IMR-90 (cell line): ENCODE measurements around the gene ARMC9. TPM values are rescaled to one million over a fixed set of nuclear protein-coding genes. Genes with fewer than 3 reads are reported as not detected.

Source experiments
- ATAC-seq: fragments of 200-7000 bp; cut with Tn5 transposase; 2 replicates; pipeline ENCODE4 v1.9.1; 2020; ENCODE audit warnings: low read depth, mild to moderate bottlenecking, moderate library complexity
- BruUV-seq: library from RNA; stranded (reverse); fragments of 400-500 nt; replicated peaks from 2 replicates; lab custom pipeline; 2021; lab: Mats Ljungman, UMichigan
- CTCF ChIA-PET: fragments of 300-600 bp; formaldehyde crosslinking; extraction: SDS; loops from one replicate; lab custom pipeline; 2021; ENCODE audit warnings: antibody characterized with exemption; lab: Yijun Ruan, JAX
- POLR2A ChIA-PET: fragments of 300-600 bp; sonication (Branson Sonifier 250); formaldehyde crosslinking; loops from one replicate; lab custom pipeline; 2022; ENCODE audit warnings: antibody characterized with exemption; ENCODE audit not compliant: unreplicated experiment; lab: Charles Lee
- DNase-seq: peaks from one replicate; pipeline ENCODE4 v3.0.0; 2013
- H2AFZ ChIP-seq: replicated peaks from 2 replicates; pipeline ENCODE3; 2013; ENCODE audit warnings: low read length, mild to moderate bottlenecking; ENCODE audit not compliant: poor library complexity
- H2AK5ac ChIP-seq: 2 replicates; pipeline ENCODE4 v1.6.1; 2013; ENCODE audit warnings: low read depth, low read length, inconsistent platforms
- H2AK9ac ChIP-seq: replicated peaks from 2 replicates; pipeline ENCODE3; 2013; ENCODE audit warnings: mild to moderate bottlenecking, low read depth, low read length, moderate library complexity; ENCODE audit not compliant: poor library complexity
- H2BK120ac ChIP-seq: 2 replicates; pipeline ENCODE4 v1.6.1; 2013; ENCODE audit warnings: low read depth, low read length, inconsistent platforms
- H2BK15ac ChIP-seq: 3 replicates; pipeline ENCODE4 v1.6.1; 2013; ENCODE audit warnings: low read depth, low read length, inconsistent platforms
- H2BK20ac ChIP-seq: 2 replicates; pipeline ENCODE4 v1.6.1; 2013; ENCODE audit warnings: low read depth, mild to moderate bottlenecking, inconsistent platforms, low read length, moderate library complexity
- H2BK5ac ChIP-seq: 2 replicates; pipeline ENCODE4 v1.6.1; 2013; ENCODE audit warnings: mild to moderate bottlenecking, low read depth, low read length, inconsistent platforms; ENCODE audit not compliant: poor library complexity, severe bottlenecking
- H3K14ac ChIP-seq: replicated peaks from 2 replicates; pipeline ENCODE4 v1.6.1; 2013; ENCODE audit warnings: low read depth, low read length, inconsistent platforms
- H3K18ac ChIP-seq: 2 replicates; pipeline ENCODE4 v1.6.1; 2013; ENCODE audit warnings: low read depth, low read length, control low read depth
- H3K23ac ChIP-seq: 2 replicates; pipeline ENCODE4 v1.6.1; 2013; ENCODE audit warnings: low read depth, low read length, inconsistent platforms
- H3K27ac ChIP-seq: 2 replicates; pipeline ENCODE4 v1.5.1; 2013; ENCODE audit warnings: mild to moderate bottlenecking, control low read depth, low read length; ENCODE audit not compliant: insufficient read depth
- H3K27me3 ChIP-seq: 2 replicates; pipeline ENCODE4 v1.6.1; 2013; ENCODE audit warnings: low read length; ENCODE audit not compliant: control insufficient read depth, insufficient read depth
- H3K36me3 ChIP-seq: 2 replicates; pipeline ENCODE4 v1.6.1; 2013; ENCODE audit warnings: low read length, mixed read lengths; ENCODE audit not compliant: control insufficient read depth, insufficient read depth
- H3K4ac ChIP-seq: 2 replicates; pipeline ENCODE4 v1.6.1; 2013; ENCODE audit warnings: low read depth, low read length, inconsistent platforms
- H3K4me1 ChIP-seq: 2 replicates; pipeline ENCODE4 v1.6.1; 2013; ENCODE audit warnings: low read length, mixed read lengths; ENCODE audit not compliant: control insufficient read depth, insufficient read depth
- H3K4me2 ChIP-seq: 2 replicates; pipeline ENCODE4 v1.6.1; 2013; ENCODE audit warnings: low read depth, mild to moderate bottlenecking, control low read depth, low read length, moderate library complexity
- H3K4me3 ChIP-seq: 2 replicates; pipeline ENCODE4 v1.5.1; 2013; ENCODE audit warnings: low read depth, mild to moderate bottlenecking, control low read depth, low read length, moderate library complexity; ENCODE audit not compliant: insufficient read depth
- H3K56ac ChIP-seq: 2 replicates; pipeline ENCODE4 v1.6.1; 2013; ENCODE audit warnings: low read length, inconsistent platforms; ENCODE audit not compliant: insufficient read depth; ENCODE audit errors: extremely low read depth
- H3K79me1 ChIP-seq, 2 experiments: 2 replicates each; pipeline ENCODE4 v1.6.1; 2013; ENCODE audit warnings: low read length in 2 of 2, inconsistent platforms in 1 of 2, low read depth in 1 of 2
- H3K9ac ChIP-seq: 2 replicates; pipeline ENCODE4 v1.6.1; 2013; ENCODE audit warnings: low read depth, low read length, control low read depth
- H3K9me1 ChIP-seq: 2 replicates; pipeline ENCODE4 v1.6.1; 2013; ENCODE audit warnings: low read length, inconsistent platforms; ENCODE audit not compliant: insufficient read depth
- H3K9me3 ChIP-seq: 2 replicates; pipeline ENCODE4 v1.6.1; 2013; ENCODE audit warnings: low read length; ENCODE audit not compliant: control insufficient read depth, insufficient read depth
- H4K20me1 ChIP-seq: 2 replicates; pipeline ENCODE4 v1.6.1; 2013; ENCODE audit warnings: low read length, inconsistent platforms; ENCODE audit not compliant: insufficient read depth
- H4K5ac ChIP-seq: 2 replicates; pipeline ENCODE4 v1.6.1; 2013; ENCODE audit warnings: mild to moderate bottlenecking, low read depth, low read length, control low read depth
- H4K8ac ChIP-seq, 2 experiments: 2 replicates each; pipeline ENCODE4 v1.6.1; 2013; ENCODE audit warnings: low read depth in 2 of 2, low read length in 2 of 2, control low read depth in 1 of 2, inconsistent platforms in 1 of 2
- H4K91ac ChIP-seq: 2 replicates; pipeline ENCODE4 v1.6.1; 2013; ENCODE audit warnings: low read depth, low read length, inconsistent platforms; ENCODE audit not compliant: insufficient read depth
- FOS ChIP-seq: fragments of 150-350 bp; IDR thresholded peaks from 2 replicates; pipeline ENCODE4 v1.6.1; 2016; ENCODE audit warnings: low read depth, low read length
- POLR2A ChIP-seq: IDR thresholded peaks from 2 replicates; pipeline ENCODE4 v1.6.1; 2012; ENCODE audit warnings: mild to moderate bottlenecking, low read depth, low read length
- WGBS, 2 experiments: methylation state at CpG; one replicate each; pipeline versions ENCODE4 v1.1.5 to v1.1.7; 2013; ENCODE audit warnings: missing lambda C conversion rate in 2 of 2; ENCODE audit not compliant: insufficient read length in 1 of 2; ENCODE audit errors: extremely low coverage in 2 of 2; 5-methylcytosine and 5-hydroxymethylcytosine counted together
- dilution Hi-C: fragments of 300-500 bp; cut with HindIII; formaldehyde crosslinking; loops from one replicate; pipeline ENCODE4 v1.14.3; 2018; ENCODE audit warnings: low sequenced_read_pairs; ENCODE audit not compliant: unreplicated experiment
- in situ Hi-C: fragments of 300-500 bp; cut with MboI; formaldehyde crosslinking; loops from 3 replicates; pipeline ENCODE4 v1.14.3; 2019; ENCODE audit warnings: low sequenced_read_pairs, inconsistent platforms, mixed read lengths
- intact Hi-C: fragments of 100-400 bp; cut with micrococcal nuclease; formaldehyde crosslinking; loops from 2 replicates; pipeline ENCODE4 v1.10.0; 2022
- polyA plus RNA-seq, 3 experiments: library from polyadenylated mRNA; depleted of rRNA; stranded (reverse); fragments of >200 nt; gene quantifications; 2 replicates each; pipeline ENCODE4 v1.2.3, GENCODE V29; 2012; ENCODE audit warnings: low replicate concordance in 1 of 3
- total RNA-seq: library from RNA; depleted of rRNA; stranded (reverse); fragments of >200 nt; gene quantifications from 2 replicates; pipeline ENCODE4 v1.2.3, GENCODE V29; 2012

ARMC9 gene
- total and polyA plus RNA-seq, 2 of the 4 experiments (the other 2 are of a cell fraction) = 36.0 to 46.6 TPM

GRCh38 chr2:231335591-231335990 is 137.2 kb downstream of the ARMC9 start:
- H4K8ac ChIP-seq = no peak overlapping the region
- no peak overlapping the region for H3K4me3 ChIP-seq
- BruUV-seq = no TSS peak
- H3K4me1 ChIP-seq = no peaks in the 10 kb centered on the region
- no peak overlapping the region for H3K56ac ChIP-seq
- no peak overlapping the region for H3K23ac ChIP-seq
- H3K27ac ChIP-seq = no peak overlapping the region
- no peak overlapping the region for H4K91ac ChIP-seq
- H3K14ac ChIP-seq = no peak overlapping the region; the same call in 1 of the 2 replicates
- H3K4me2 ChIP-seq = no peak overlapping the region
- no peak overlapping the region for H2BK15ac ChIP-seq
- dilution Hi-C loops (no loop called here), in situ Hi-C loops (no loop called here), intact Hi-C loops (no loop called here)
- peaks cover 0 to 7% of the 10 kb centered on the region in 2 experiments; a peak in 1 of 4 replicates for H3K79me1 ChIP-seq
- H2AK5ac ChIP-seq = no peak overlapping the region
- no peaks in the 10 kb centered on the region for H3K9me3 ChIP-seq
- DNase-seq = no peak
- TF ChIP-seq POLR2A = no peak
- no peak for TF ChIP-seq FOS
- peak overlapping the region; percentile 47 for H2AK9ac ChIP-seq
- H2BK5ac ChIP-seq = no peak overlapping the region
- no peak overlapping the region for H3K18ac ChIP-seq
- H3K27me3 ChIP-seq = no peaks in the 10 kb centered on the region
- H2AFZ ChIP-seq = no peak overlapping the region
- H3K9ac ChIP-seq = no peak overlapping the region
- no peak overlapping the region for H2BK20ac ChIP-seq
- CTCF ChIA-PET = no interaction called here
- peaks cover 36% of the 10 kb centered on the region for H3K36me3 ChIP-seq
- H3K9me1 ChIP-seq = peaks cover 16% of the 10 kb centered on the region
- no peak overlapping the region for H2BK120ac ChIP-seq
- ATAC-seq = no peak
- POLR2A ChIA-PET = no interaction called here
- no peak overlapping the region for H4K5ac ChIP-seq
- H3K4ac ChIP-seq = no peak overlapping the region
- 90% methylated on average over 4 of the region's 13 CpGs; no CpG with 5 or more reads in 1 of the 2 experiments for WGBS, 2 experiments
- no peaks in the 10 kb centered on the region for H4K20me1 ChIP-seq
